HG03064 (cell line): ENCODE measurements around the gene ATP5F1C.
"Not testable (repeated sequence)": the region's sequence is repeated elsewhere in the genome, so short reads cannot be mapped to it uniquely, and the experiment has no call there.

Experiments
- ATAC-seq: cut with Tn5 transposase; IDR thresholded peaks from one replicate; pipeline ENCODE4 v1.9.1; 2021; ENCODE audit warnings: low read depth; ENCODE audit not compliant: unreplicated experiment

Gene ATP5F1C

GRCh38 chr10:7787857-7788638, at the start of gene ATP5F1C, which contains the start of gene KIN:
Gene ATP5F1C, plus strand, starts transcription at chr10:7788177. Its CDS starts 31 bp downstream, at chr10:7788208.
Gene KIN, minus strand, starts transcription at chr10:7787993. Its CDS starts 60 bp downstream, at chr10:7787933.
- peak; percentile 92 for ATAC-seq

- ATAC-seq: no peak
Observed at GRCh38 chr10:7738536-7739407, 49.2 kb upstream of the ATP5F1C start.

GRCh38 chr10:7744307-7744706, 43.7 kb upstream of the ATP5F1C start:
- ATAC-seq: no peak

GRCh38 chr10:7748637-7749036, 39.3 kb upstream of the ATP5F1C start:
- ATAC-seq: not testable (repeated sequence)

- no peak for ATAC-seq
Observed at GRCh38 chr10:7750222-7750621, 37.8 kb upstream of the ATP5F1C start.

- ATAC-seq: no peak
Observed at GRCh38 chr10:7752251-7752650, 35.7 kb upstream of the ATP5F1C start.

GRCh38 chr10:7755103-7755502, 32.9 kb upstream of the ATP5F1C start:
- ATAC-seq: no peak

GRCh38 chr10:7756360-7756992, 31.5 kb upstream of the ATP5F1C start:
- ATAC-seq: no peak

- ATAC-seq: no peak
Observed at GRCh38 chr10:7763929-7764328, 24.0 kb upstream of the ATP5F1C start.

GRCh38 chr10:7766241-7766640, 21.7 kb upstream of the ATP5F1C start:
- no peak for ATAC-seq

- ATAC-seq: no peak
Observed at GRCh38 chr10:7767209-7767608, 20.8 kb upstream of the ATP5F1C start.

GRCh38 chr10:7768417-7768816, 19.6 kb upstream of the ATP5F1C start:
- no peak for ATAC-seq

GRCh38 chr10:7773845-7774801, 13.9 kb upstream of the ATP5F1C start:
- no peak for ATAC-seq

GRCh38 chr10:7776777-7777176, 11.2 kb upstream of the ATP5F1C start:
- ATAC-seq: no peak

- not testable (repeated sequence) for ATAC-seq
Observed at GRCh38 chr10:7782194-7782593, 5.8 kb upstream of the ATP5F1C start.

- ATAC-seq: no peak
Observed at GRCh38 chr10:7786430-7786829, 1.5 kb upstream of the ATP5F1C start.

GRCh38 chr10:7787150-7787856, 674 bp upstream of the ATP5F1C start:
- ATAC-seq: peak; percentile 20

- peak; percentile 7 for ATAC-seq
Observed at GRCh38 chr10:7788639-7789286, 786 bp downstream of the ATP5F1C start.

- ATAC-seq: no peak
Observed at GRCh38 chr10:7789390-7789789, 1.4 kb downstream of the ATP5F1C start.
